A673 (cell line): ENCODE results near the gene CABLES1. TPM values are rescaled to one million over a fixed set of nuclear protein-coding genes. Genes with fewer than 3 reads are reported as not detected.

ENCODE experiments used
- BruUV-seq: library from RNA; stranded (reverse); fragments of 400-500 nt; replicated peaks from 2 replicates; lab custom pipeline; 2021; lab: Mats Ljungman, UMichigan
- CTCF ChIA-PET: fragments of 300-600 bp; sonication (Branson Sonifier 250); formaldehyde crosslinking; loops from one replicate; lab custom pipeline; 2022; ENCODE audit warnings: antibody characterized with exemption; lab: Charles Lee
- POLR2A ChIA-PET: fragments of 300-600 bp; sonication (Branson Sonifier 250); formaldehyde crosslinking; loops from one replicate; lab custom pipeline; 2022; ENCODE audit warnings: antibody characterized with exemption; ENCODE audit not compliant: low non-redundant PET; lab: Charles Lee
- DNase-seq: peaks from one replicate; pipeline ENCODE4 v3.0.0-alpha.2; 2015; ENCODE audit warnings: low spot score
- H3K27ac ChIP-seq: fragments of 200-600 bp; sonication (generic); 2 replicates; pipeline ENCODE4 v1.5.1; 2016; ENCODE audit warnings: mixed run types, low read depth, mild to moderate bottlenecking, mixed read lengths, antibody characterized with exemption, low read length; ENCODE audit not compliant: poor library complexity, severe bottlenecking
- H3K27me3 ChIP-seq: fragments of 200-600 bp; sonication (generic); replicated peaks from 2 replicates; pipeline ENCODE4 v1.6.1; 2017; ENCODE audit warnings: mixed run types, low read depth, mild to moderate bottlenecking, mixed read lengths, antibody characterized with exemption, low read length; ENCODE audit not compliant: insufficient read depth, poor library complexity
- H3K36me3 ChIP-seq: fragments of 200-600 bp; sonication (generic); 2 replicates; pipeline ENCODE4 v1.6.1; 2016; ENCODE audit warnings: mixed run types, mild to moderate bottlenecking, mixed read lengths, antibody characterized with exemption, low read length; ENCODE audit not compliant: insufficient read depth, poor library complexity, severe bottlenecking
- H3K4me1 ChIP-seq: fragments of 200-600 bp; sonication (generic); 2 replicates; pipeline ENCODE4 v1.6.1; 2017; ENCODE audit warnings: mixed run types, mild to moderate bottlenecking, mixed read lengths, antibody characterized with exemption, low read length; ENCODE audit not compliant: insufficient read depth, poor library complexity, severe bottlenecking
- H3K4me3 ChIP-seq: fragments of 200-600 bp; sonication (generic); 2 replicates; pipeline ENCODE4 v1.5.1; 2016; ENCODE audit warnings: low read depth, mixed run types, mild to moderate bottlenecking, mixed read lengths, low read length; ENCODE audit not compliant: poor library complexity, severe bottlenecking
- H3K9me3 ChIP-seq: fragments of 200-600 bp; sonication (generic); 2 replicates; pipeline ENCODE4 v1.6.1; 2016; ENCODE audit warnings: mixed run types, low read depth, mild to moderate bottlenecking, mixed read lengths, antibody characterized with exemption, low read length; ENCODE audit not compliant: poor library complexity, severe bottlenecking
- CTCF ChIP-seq: fragments of 300-800, 200-600 bp; sonication (generic); conservative IDR thresholded peaks from 2 replicates; pipeline ENCODE4 v1.5.1; 2017; ENCODE audit warnings: low read depth, mild to moderate bottlenecking, antibody characterized with exemption, low read length, moderate library complexity, mixed read lengths
- EZH2 ChIP-seq: fragments of 200-600 bp; sonication (generic); IDR thresholded peaks from 2 replicates; pipeline ENCODE4 v1.6.1; 2017; ENCODE audit warnings: borderline replicate concordance, low read depth, mild to moderate bottlenecking, mixed read lengths, antibody characterized with exemption, low read length; ENCODE audit not compliant: poor library complexity, severe bottlenecking
- intact Hi-C: fragments of 100-400 bp; cut with micrococcal nuclease; formaldehyde crosslinking; loops from one replicate; pipeline ENCODE4 v1.10.0; 2022; ENCODE audit not compliant: unreplicated experiment
- total RNA-seq: library from RNA; stranded (reverse); gene quantifications from 2 replicates; pipeline ENCODE4 v1.2.3, GENCODE V29; 2021

Gene CABLES1
- total RNA-seq, 1 experiment from 2014 or later: 7.2 TPM

DNA sequence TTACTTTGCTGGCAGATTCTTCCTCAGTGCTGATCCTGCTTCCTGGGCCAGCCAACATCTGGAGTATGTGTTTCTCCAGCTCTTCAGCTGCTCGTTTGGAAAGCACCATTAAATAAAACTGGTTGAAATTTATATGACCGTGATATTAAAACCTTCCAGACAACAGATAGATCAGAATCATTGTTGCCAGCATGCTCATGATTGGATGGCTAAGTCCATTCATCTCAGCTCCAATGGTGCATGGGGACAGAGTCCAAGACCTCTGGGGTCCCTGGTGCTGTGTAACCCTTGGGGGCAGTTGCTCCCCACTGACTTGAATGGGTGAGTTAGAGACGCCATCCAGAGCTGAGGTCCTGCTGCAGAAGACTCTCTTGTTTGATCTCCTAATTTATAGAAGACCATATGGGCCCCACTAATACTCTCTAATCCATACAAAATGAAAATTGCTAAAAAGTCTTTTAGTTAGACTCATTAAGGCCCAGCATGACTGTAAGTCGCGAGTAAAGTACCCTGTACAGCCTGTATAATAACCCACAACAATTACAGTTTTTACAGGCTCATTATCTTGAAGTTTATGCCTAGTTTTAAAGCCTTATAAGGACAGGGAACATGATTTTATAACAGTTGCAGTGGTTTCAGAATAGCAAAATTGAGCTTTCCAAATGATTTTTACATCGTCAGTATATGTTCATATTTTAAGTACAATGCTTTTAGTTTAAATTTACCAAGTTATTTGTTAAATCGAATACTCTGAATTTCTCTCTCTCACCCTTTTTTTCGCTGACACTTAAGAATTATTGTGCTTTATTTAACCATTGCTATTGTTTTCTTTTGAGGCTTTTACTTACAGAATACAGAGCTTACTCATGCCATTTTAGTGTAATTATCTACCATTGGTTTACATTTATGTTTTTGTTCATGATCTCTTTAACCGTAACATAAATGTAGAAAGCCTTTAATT, 60.0 kb downstream of the CABLES1 start:
- CTCF ChIA-PET: no interaction called here

GRCh38 chr18:23196119-23197007, 61.1 kb downstream of the CABLES1 start:
- Histone ChIP-seq H3K9me3 (no peaks in the 10 kb centered on the region), H3K27ac (no peak overlapping the region), H3K36me3 (no peaks in the 10 kb centered on the region), H3K4me1 (peaks cover 39% of the 10 kb centered on the region), H3K27me3 (no peaks in the 10 kb centered on the region), H3K4me3 (no peak overlapping the region)
- DNase-seq: no peak
- no peak for TF ChIP-seq CTCF
- TF ChIP-seq EZH2: no peak
- BruUV-seq: no TSS peak
- intact Hi-C loops: no loop called here
- CTCF ChIA-PET: no interaction called here
- POLR2A ChIA-PET: no interaction called here

More for the DNA sequence above, 60.0 kb downstream of the CABLES1 start:
- TF ChIP-seq CTCF (no peak), EZH2 (no peak)
- intact Hi-C loops: loop anchor here (5.0 kb wide), 3 partner anchors 38 to 58 kb away; partner anchors contain the start of gene CABLES1
- POLR2A ChIA-PET: no interaction called here
- Histone ChIP-seq H3K9me3 (no peaks in the 10 kb centered on the region), H3K27me3 (no peaks in the 10 kb centered on the region), H3K27ac (no peak overlapping the region), H3K4me1 (peaks cover 39% of the 10 kb centered on the region), H3K36me3 (no peaks in the 10 kb centered on the region), H3K4me3 (no peak overlapping the region)
- DNase-seq: peak; percentile 19
- BruUV-seq: no TSS peak

- no peak overlapping the region for H3K4me3 ChIP-seq
- H3K9me3 ChIP-seq: no peaks in the 10 kb centered on the region
- H3K4me1 ChIP-seq: peaks cover 24% of the 10 kb centered on the region
- no peaks in the 10 kb centered on the region for H3K27me3 ChIP-seq
- no peaks in the 10 kb centered on the region for H3K36me3 ChIP-seq
- CTCF ChIA-PET: no interaction called here
- TF ChIP-seq CTCF (no peak), EZH2 (no peak)
- DNase-seq: no peak
- H3K27ac ChIP-seq: no peak overlapping the region
- POLR2A ChIA-PET: no interaction called here
- intact Hi-C loops: no loop called here
- no TSS peak for BruUV-seq
These were observed 63.0 kb downstream of the CABLES1 start for GRCh38 chr18:23198217-23198845.
